ENCODE results near the gene FAM13C.

GRCh38 chr10:59342723-59343122 is 19.6 kb downstream of the FAM13C start:
- TF ChIP-seq CTCF (IDR thresholded peaks at IDR 0.05) (no peak), POLR2A (IDR thresholded peaks at IDR 0.05) (no peak), POLR2AphosphoS5 (IDR thresholded peaks at IDR 0.05) (no peak), EP300 (IDR thresholded peaks at IDR 0.05) (no peak)
